ENCODE results near the gene DRAP1. TPM values are rescaled to one million over a fixed set of nuclear protein-coding genes. Genes with fewer than 3 reads are reported as not detected.

The DRAP1 gene
- total RNA-seq, 1 experiment from 2014 or later: 105 TPM

- H3K4me3 Mint-ChIP-seq: no peak overlapping the region
- Histone ChIP-seq H2AK5ac (ENCODE audit: insufficient read length, low read length) (no peak overlapping the region), H2BK5ac (ENCODE audit: insufficient read length, low read length) (no peak overlapping the region), H2BK12ac (ENCODE audit: insufficient read length, low read depth, low read length) (no peak overlapping the region), H3K18ac (ENCODE audit: insufficient read length, low read depth, low read length) (no peak overlapping the region), H3K14ac (ENCODE audit: insufficient read depth, low read length) (no peak overlapping the region), H3K9ac (ENCODE audit: extremely low read depth, insufficient read length, low read length) (no peak overlapping the region), H2BK20ac (ENCODE audit: low read depth, low read length, poor library complexity, severe bottlenecking) (no peak overlapping the region), H3K23me2 (ENCODE audit: insufficient read length, low read depth, low read length, poor library complexity, severe bottlenecking) (no peaks in the 10 kb centered on the region), H3K56ac (ENCODE audit: insufficient read length, low read depth, low read length) (no peak overlapping the region), H3K27ac (ENCODE audit: insufficient read length, low read depth, low read length) (no peak overlapping the region), H4K5ac (ENCODE audit: insufficient read length, low read depth, low read length) (no peak overlapping the region), H3K23ac (ENCODE audit: insufficient read length, low read depth, low read length) (no peak overlapping the region), H4K8ac (replicated peaks; ENCODE audit: insufficient read length, low read depth, low read length) (no peak overlapping the region), H3K27me3 (ENCODE audit: insufficient read depth, low read length) (no peaks in the 10 kb centered on the region), H2BK120ac (ENCODE audit: low read depth, low read length, poor library complexity, severe bottlenecking) (no peak overlapping the region), H3K4me1 (ENCODE audit: insufficient read depth, low read length) (no peaks in the 10 kb centered on the region), H3K9me3 (ENCODE audit: control insufficient read depth, low read depth, low read length) (no peaks in the 10 kb centered on the region), H3T11ph (ENCODE audit: low read length) (no peak overlapping the region), H3K79me1 (ENCODE audit: insufficient read depth, low read depth, low read length, poor library complexity, severe bottlenecking) (no peaks in the 10 kb centered on the region), H3K79me2 (ENCODE audit: insufficient read depth, low read length) (no peaks in the 10 kb centered on the region), H2BK15ac (ENCODE audit: low read depth, low read length) (no peak overlapping the region), H3K4me2 (ENCODE audit: insufficient read depth, insufficient read length, low read length) (no peak overlapping the region), H2AFZ (ENCODE audit: low read length) (no peak overlapping the region), H4K91ac (ENCODE audit: insufficient read length, low read depth, low read length) (no peak overlapping the region), H3K4ac (ENCODE audit: low read depth, low read length) (no peak overlapping the region), H4K20me1 (ENCODE audit: control insufficient read depth, insufficient read depth, insufficient read length) (no peaks in the 10 kb centered on the region)
- no peaks in the 10 kb centered on the region; a peak in 1 of 5 replicates for H3K9me3 Mint-ChIP-seq
- no peak overlapping the region; a peak in 1 of 7 replicates for H3K27ac Mint-ChIP-seq
- H3K4me1 Mint-ChIP-seq: peaks cover 2 to 6% of the 10 kb centered on the region in 2 experiments
- peaks cover 20 to 34% (median 31%) of the 10 kb centered on the region in 3 experiments; a peak in 6 of 7 replicates for H3K36me3 Mint-ChIP-seq (ENCODE audit: insufficient read depth in 1 of 3, low read depth in 3 of 3)
- no CpG with 5 or more reads among the region's 7 CpGs for WGBS (ENCODE audit: extremely low coverage, insufficient read length, low lambda C conversion rate)
- no peak for TF ChIP-seq CTCF (conservative IDR thresholded peaks at IDR 0.05)
- H3K27me3 Mint-ChIP-seq (ENCODE audit: low read depth): peaks cover 17% of the 10 kb centered on the region
- no peak for DNase-seq
Observed at GRCh38 chr11:65880027-65880426, 39.2 kb upstream of the DRAP1 start.

Data from H9 (cell line).